Middle frontal gyrus (tissue), 1 donor: ENCODE data around the gene UBAC2.
"Not testable (repeated sequence)": the region's sequence is repeated elsewhere in the genome, so short reads cannot be mapped to it uniquely, and the experiment has no call there.

Source experiments
- DNase-seq: peaks from one replicate; pipeline ENCODE4 v3.0.0-alpha.2; 2015; ENCODE audit warnings: low spot score; ENCODE audit errors: extremely low spot score

The UBAC2 gene

DNA sequence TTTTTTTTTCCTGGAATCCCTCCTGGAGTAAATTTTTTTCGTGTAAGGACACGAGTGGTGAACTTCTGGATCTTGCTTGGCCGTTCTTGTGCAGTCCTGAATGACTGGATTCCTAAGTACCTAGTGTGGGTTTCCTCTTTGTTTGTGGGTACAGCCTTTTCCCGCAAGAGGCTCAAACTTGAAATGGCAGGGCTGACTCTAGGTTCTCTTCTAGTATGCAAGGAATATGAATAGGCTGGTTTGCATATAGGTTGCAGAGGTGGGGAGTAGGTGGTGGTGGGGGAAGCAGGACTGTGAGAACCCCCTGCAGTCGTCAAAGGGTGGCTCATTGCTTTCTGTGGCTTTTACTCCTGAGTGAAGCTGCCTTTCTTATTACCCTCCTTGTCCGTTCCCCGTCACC is 13.6 kb downstream of the UBAC2 start:
- DNase-seq, result no peak

DNA sequence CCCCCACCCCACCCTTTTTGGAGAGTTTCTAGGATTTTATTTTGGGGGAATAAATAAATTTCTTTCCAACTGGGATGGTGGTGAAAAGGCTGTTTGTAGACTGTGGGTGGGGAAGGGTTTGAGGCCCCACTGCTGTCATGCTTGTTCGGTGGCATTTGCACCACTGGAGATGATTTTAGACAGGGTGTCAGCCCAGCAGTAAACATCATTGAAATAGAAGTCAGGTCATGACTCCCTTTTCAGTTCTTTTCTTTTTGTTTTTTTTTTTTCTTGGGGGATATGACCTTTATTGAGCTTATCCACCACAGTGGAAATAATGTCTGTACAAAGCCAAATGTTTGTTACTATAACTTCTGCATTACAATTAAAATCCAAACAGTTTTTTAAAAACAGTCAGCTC is 14.1 kb downstream of the UBAC2 start:
- DNase-seq, result no peak

DNA sequence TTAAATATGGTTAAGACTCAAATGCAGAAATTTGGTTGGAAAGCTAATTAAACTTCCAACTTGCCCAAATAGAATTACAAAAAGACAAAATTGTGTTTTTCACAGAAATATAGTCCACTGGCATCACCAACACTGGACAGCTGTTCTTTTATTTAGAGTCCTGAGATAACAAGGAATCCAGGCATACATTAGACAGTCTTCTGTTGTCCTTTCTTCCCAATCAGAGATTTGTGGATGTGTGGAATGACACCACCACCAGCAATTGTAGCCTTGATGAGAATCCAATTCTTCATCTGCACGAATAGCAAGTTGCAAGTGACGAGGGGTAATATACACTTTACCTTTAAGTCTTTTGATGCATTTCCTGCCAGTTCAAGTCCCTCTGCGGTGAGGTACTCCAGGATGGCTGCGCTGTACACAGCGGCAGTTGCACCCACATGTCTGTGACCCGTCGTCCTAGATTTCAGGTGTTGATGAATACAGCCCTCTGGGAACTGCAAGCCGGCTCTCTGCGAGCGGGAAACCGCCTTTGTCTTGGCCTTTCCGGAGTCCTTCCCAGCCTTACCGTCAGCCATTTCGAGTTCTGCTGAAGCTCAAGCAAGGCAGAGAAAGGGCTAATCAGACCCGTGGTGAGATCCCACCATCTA is 14.7 kb downstream of the UBAC2 start:
- DNase-seq, result no peak

DNA sequence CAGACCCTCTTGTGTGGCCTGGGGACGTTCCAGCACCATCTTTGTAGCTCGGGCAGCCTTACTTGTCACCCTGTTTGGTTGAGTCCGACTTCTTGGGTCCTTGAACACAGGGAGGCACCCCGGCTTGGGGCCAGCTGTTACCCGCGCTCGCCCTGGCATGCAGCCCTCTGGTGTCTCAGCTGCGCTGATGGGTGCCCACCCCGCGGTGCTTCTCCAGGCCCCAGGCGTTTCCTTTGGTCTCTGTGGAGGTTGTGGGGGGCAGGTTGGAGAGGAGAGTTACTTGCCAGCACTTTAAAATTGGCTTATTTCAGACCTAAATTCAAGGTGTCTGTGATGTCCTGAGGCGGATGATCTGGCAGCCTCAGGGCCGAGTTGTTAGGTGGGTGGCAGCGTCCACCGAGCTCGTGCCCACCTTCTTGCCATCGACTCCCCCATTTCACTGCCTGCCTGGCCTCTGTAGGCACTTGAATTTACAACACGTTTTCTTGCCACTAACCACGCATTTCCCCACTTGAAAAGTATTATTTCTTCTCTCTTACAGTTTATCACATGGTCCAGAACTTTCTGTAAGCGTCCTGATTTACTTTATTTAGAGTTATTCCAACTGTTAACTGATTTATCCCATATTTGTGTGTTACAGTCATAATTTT is 16.9 kb downstream of the UBAC2 start:
- DNase-seq, result no peak

DNA sequence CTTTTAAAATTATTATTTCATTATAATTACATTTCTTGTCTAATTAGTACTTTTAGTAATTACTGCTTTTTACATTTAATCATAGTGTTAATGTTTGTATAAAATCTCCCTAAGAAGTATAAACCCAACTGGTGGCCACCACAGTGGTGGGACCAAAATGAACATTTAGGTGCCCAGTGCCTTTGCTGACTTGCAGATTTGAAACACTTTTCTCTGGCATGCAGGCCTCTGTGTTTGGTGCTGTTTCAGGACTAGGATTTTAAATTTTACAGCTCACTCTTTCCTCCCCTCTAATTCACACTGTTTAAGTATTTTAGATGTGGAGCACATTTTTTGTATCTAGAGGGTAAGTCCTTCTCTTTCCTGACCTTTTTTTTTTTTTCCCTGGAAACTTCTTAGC is 17.5 kb downstream of the UBAC2 start:
- DNase-seq, result no peak

DNA sequence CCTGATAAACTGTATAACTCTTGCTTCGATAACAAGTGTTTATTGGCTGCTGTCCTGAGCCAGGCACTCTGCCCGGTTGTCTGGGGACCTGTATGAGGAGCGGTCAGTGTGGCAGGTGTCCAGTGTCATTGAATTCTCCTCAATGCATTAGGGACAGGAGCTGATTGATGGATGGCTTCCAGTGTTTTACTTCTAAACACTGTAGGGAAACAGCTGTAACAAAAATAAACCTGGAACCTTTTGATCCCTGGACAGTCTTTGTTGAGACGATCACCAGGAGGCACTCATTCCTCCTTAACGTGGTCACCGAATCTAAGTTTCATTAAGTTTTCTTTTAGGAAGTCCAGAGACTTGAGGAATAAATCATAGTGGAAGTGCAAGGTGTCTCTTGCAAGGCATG is 17.9 kb downstream of the UBAC2 start:
- no peak for DNase-seq

DNA sequence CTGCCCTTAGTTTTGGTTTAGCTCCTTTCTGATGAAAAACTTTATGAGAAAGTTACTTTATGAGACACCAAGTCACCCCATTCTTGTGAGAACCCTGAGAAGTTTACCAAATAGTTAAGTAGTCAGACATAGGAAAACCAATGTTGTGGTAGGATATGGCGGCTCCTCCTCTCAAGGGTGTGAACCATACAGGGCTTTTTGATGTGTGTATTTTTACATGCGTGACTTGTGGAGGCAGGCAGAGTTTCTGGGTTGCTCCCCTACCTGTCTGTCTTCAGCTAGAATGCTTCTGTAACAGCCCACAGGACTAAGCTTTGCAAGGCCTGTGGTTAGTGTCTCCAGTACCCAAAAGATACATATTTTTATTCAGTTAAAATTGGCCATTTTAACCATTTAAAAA is 18.3 kb downstream of the UBAC2 start:
- no peak for DNase-seq

DNA sequence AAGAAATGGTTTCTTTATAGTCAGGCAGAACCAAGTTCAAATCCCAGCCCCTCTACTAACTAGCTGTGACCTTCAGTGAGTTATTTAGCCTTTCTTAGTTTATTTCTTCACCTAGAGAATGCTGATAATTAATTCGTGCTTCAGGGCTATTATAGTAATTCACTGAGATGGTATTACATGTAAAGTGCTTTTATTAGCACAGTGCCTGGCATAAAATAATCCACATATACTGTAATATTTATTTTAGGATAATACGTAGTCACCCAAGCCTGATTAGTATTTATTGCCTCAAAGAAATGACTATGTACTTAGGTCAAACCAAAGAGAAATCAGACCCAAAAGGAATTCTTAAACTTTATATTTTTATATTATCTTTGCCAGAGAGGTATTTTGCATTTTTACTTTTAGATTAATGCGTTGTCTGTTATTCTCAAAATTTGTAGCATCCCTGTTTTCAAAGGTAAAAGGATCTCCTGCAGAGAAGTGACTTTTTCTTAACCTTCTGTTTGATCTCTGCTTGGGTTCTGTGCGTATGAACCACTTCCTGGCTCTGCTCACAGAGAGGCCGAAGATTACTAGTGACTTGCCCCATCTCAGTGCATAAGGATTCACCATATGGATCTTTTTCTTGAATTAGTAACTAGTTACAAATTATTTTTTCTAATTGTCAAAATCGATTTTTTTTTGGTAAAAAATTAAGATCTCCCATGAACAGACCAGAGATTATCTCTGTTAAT is 19.7 kb downstream of the UBAC2 start:
- DNase-seq, result no peak

DNA sequence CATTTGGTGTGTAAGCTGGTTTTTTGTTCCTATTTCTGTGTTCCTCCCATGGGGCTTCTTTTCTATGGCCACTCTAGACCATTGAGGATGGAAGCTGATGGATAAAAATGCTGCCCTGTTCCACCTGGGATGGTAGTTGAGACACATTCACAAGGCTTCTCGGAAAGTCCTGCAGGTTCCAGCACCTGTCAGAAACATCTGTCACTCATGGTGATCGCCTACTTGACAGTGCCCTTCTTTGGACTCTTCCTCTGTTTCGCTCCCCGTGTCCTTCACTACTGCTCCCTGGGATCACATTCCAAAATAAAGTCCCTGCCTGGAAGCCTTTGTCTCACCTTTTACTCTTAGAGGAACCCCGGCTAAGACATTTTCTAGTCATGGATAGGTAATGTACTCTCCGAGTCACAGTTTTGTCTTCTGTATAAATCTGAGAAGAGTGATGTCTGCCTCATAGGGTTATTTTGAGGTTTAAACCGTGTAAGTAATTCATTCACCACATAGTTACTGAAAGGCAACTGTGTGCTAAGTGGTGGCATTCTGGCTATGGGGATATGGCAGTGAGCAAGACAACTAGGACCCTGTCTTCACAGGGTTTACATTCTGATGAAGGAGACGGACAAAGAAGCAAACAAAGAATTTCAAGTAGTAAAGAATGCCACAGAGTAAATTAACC is 21.0 kb downstream of the UBAC2 start:
- DNase-seq, result no peak

DNA sequence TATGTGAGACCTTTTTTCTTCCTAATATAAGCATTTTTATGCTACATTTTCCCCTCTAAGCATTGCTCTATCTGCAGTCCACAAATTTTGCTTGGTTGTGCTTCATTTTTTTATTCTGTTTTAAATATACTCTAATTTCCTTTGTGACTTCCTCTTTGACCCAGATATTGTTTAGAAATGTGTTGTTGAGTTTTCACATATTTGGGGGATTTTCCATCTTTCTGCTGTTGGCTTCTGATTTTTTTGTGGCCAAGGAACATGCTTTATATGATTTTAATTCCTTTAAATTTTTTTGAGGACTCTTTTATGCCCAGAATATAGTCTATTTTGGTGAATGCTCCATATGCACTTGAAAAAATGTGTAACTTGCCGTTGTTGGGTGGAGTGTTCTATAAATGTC is 22.9 kb downstream of the UBAC2 start:
- no peak for DNase-seq

DNA sequence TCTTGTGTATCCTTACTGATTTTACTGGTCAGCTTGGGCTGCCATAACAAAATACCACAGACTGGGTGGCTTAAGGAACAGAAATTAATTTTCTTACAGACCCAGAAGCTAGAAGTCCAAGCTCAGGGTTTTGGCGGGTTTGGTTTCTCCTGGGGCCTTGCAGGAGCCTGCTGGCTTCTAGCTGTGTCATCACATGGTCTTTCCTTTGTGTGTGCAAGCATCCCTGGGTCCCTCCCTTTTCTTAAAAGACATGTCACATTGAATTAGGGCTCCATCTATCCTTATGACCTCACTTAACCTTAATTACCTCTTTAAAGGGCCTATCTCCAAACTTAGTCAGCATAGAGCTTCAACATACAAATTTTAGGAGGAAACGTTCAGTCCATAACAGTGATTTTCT is 23.4 kb downstream of the UBAC2 start:
- no peak for DNase-seq

DNA sequence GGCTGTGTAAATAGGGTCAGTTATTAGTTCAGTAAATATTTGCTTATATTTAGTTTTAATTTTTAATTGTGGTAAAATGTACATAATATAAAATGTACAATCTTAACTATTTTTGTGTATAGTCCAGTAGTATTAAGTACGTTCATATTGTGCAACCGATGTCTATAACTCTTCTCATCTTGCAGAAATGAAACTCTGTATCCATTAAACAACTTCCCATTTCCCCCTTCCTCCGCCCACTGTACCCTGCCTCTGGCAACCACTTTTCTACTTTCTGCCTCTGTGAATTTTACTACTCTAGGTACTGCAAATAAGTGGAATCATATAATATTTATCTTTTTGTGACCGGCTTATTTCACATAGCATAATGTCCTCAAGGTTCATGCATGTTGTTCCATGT is 24.4 kb downstream of the UBAC2 start:
- no peak for DNase-seq

DNA sequence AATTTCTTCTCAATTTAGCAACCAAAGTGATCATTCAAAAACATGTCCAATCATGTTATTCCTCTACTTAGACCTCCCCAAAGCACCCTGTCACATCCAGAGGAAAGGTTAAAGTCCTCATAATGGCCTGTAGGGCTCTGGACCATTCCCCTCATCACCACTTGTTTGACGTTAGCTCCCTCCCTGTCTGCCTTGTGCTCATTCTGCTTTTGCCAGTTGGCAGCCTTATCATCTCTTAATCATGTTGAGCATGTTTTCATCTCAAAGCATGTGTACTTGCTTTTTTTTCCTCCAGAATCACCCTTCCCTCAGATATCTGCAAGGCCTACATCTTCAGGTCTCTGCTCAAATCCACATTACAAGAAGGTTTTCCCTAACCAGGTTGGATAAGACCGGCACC is 25.9 kb downstream of the UBAC2 start:
- no peak for DNase-seq

DNA sequence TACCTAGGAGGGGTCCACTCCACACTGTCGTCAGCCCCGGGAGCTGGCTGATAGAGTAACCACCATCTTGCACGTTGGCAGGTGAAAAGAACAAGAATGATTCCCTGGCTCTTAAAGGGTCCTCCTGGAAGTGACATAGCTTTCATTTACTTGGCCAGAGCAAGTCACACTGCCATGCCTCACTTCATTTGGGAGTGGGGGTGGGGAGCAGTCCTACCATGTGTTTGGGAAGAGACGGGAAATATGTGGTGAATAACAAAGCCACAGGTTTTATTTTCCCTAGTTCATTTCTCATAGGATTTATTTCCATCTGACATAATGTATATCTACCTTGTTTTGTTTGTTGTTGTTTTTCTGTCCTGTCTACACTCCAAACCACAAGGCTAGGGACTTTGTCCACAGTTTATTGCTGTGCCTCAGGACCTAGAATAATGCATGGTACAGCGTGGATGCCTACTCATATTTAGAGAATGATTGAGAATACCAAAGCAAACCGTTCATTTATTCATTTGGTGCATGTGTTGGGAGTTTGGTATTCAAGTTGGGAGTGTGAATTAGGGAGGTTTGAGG is 26.8 kb downstream of the UBAC2 start:
- no peak for DNase-seq

DNA sequence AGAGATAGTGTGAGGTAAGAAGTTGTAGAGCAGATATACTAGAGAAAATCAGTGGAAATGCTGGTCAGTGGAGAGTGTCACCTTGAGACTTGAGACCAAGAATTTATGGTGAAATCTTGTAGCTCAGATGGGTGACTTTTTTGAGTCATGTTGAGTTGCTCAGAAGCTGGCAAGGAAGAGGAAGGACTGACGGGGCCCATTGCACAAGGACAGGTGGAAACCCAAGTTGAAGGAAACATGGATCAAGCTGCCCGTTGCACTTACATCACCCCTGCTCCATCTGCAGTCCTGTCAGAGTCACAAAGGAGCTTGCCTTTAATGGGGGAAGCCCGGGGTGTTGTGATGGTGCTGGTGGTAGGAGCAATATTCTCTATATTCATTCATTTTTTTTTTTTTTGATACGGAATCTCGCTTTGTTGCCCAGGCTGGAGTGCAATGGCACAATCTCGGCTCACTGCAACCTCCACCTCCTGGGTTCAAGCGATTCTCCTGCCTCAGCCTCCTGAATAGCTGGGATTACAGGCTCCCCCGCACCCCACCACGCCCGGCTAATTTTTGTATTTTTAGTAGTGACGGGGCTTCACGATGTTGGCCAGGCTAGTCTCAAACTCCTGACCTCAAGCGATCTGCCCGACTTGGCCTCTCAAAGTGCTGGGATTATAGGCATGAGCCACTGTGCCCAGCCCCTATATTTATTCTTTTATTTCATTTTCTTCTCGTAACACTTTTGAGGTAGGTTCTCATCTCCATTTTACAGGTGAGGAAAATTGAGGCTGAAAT is 27.4 kb downstream of the UBAC2 start:
- DNase-seq, result no peak

DNA sequence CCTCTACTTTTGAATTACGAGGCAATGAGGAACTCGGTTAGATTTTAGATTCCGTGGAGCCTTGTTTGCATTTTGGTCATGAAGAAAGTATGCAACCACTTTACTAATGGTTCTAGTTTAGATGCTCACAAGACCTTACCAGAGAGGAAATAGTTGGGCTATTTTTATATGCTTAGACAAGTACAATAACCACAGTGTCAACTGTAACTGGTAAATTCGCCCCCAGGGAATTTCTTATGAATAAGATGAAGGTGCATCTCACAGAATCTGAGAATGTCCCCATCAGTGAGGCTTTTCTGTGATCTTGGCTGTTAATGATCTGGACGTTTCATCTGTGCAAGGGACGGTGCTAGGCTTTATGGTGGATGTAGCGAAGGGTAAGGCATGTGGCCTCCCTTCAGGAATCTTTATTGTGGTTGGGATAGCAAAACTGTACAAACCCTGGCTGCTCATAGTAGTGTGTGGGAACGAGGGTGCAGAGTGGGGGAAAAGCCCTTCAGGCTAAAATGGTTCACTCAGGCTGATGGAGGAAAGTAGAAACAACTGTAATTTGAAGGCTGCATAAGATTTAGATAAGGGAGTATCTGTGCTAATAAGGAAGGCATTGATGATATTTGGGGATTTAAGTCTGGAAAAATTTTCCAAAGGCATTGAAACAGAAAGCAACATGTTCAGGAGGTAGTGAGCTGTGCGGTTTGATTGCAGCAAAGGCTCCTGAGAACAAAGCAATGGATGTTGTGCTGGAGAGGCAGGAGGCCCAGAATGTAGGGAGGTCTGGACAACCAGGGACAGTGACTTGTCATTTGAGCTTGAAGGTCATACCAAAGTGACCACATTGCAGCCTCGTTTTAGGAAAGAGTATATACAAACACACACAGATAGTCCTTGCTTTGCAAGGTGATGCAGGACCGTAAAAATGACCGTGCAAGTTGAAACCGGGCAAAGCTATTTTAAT is 28.4 kb downstream of the UBAC2 start:
- DNase-seq, result no peak

DNA sequence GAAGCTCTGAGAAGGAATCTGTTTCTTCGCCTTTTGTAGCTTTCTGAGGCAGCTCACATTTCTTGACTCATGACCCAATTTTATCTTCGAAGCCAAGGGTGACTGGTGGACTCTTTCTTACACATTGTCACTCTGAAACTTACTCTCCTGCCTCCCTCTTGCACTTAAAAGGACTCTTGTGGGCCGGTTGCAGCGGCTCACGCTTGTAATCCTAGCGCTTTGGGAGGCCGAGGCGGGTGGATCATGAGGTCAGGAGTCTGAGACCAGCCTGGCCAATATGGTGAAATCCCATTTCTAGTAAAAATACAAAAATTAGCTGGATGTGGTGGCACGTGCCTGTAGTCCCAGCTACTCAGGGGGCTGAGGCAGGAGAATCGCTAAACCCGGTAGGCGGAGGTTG is 29.9 kb downstream of the UBAC2 start:
- DNase-seq, result not testable (repeated sequence)

DNA sequence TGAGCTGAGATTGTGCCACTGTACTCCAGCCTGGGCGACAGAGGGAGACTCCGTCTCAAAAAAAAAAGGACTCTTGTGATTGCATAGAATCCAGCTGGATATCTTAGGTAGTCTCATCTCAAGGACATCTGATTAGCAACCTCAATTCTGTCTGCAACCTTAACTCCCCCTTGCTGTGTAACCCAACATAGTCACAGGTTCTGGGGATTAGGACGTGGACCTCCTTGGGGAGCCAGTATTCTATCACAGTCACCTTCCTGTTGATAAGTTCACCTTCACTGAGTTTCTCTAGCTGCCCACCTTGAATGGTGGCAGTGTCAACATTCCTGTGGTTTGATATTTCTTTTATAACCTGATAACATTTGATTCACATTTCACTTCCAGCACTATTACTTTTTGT is 30.3 kb downstream of the UBAC2 start:
- DNase-seq, result no peak

DNA sequence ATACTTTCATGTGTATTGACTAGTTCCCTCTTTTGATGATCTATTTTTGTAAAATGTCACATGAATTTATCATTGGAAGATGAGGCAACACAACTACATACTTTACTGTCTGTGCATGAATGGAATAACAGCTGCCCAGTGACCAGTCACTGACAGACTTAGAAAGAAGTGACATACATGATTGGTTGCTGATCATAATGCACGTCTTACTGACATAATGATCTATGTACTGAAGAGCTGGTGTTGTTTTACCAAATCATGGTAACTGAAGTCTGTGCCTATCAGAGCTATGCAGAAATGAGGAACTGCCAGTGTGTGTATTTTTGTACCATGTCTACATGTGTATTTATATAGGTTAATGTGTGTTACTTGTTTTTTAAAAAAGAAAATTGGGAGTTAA is 31.1 kb downstream of the UBAC2 start:
- no peak for DNase-seq
